Activated CD4-positive, alpha-beta T cell treated with anti-CD3 and anti-CD28 coated beads, Interleukin-2, amount 50 U/mL, for 4 hours (primary cell): ENCODE measurements around the gene NSL1.

ENCODE experiments used
- DNase-seq, 2 experiments: peaks; one replicate each; pipeline ENCODE4 v3.0.0-alpha.2; 2020

The NSL1 gene

DNA sequence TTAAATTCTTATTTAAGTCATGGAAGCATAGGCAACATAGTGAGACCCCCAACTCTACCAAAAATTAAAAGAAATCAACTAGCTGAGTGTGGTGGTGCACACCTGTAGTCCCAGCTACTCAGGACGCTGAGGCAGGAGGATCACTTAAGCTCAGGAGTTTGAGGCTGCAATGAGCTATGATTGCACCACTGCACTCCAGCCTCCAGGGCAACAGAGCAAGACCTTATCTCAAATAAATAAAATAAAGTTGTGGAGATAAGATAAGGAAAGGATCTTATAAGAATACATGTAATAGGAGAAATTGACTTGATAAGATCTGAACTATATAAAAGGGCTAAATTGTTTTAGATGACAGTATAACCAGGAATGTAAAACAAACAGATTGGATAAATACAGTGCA is 89.7 kb downstream of the NSL1 start:
- DNase-seq = no peak

- peak; percentile 30 to 36 for DNase-seq
These were observed 90.4 kb downstream of the NSL1 start for GRCh38 chr1:212700892-212701819.

DNA sequence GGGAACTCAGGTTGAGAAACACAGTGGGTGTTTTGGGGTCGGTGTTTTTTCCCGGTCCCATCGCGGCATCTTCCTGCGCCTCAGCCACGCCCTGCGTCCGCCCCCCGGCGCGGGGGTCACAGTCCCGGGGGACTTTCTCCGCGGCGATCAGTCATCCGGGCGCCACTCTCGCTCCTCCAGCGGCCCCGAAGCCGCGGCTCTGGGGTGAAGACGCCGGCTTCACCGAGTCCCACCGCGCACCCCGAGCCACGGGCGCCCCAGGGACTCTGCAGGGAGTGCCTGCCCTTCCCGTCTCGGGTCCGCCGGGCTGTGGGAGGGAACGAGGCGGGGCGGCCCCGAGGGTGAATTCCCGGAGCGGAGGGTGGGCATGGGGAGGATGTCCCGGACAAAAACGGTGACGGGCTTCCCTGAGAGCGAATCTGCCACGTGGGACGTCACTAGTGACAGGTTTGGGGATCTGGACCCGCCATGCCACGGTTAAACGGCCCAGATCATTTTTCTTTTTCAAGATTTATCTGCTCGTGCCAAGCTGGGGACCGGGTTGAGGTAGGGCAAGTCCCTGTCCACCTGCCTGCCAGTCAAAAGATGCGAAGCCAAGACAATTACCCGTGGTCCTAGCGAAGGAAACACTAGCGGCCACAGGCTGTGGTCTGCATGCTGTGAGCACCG is 91.2 kb downstream of the NSL1 start:
- peak; percentile 62 to 68 for DNase-seq

DNA sequence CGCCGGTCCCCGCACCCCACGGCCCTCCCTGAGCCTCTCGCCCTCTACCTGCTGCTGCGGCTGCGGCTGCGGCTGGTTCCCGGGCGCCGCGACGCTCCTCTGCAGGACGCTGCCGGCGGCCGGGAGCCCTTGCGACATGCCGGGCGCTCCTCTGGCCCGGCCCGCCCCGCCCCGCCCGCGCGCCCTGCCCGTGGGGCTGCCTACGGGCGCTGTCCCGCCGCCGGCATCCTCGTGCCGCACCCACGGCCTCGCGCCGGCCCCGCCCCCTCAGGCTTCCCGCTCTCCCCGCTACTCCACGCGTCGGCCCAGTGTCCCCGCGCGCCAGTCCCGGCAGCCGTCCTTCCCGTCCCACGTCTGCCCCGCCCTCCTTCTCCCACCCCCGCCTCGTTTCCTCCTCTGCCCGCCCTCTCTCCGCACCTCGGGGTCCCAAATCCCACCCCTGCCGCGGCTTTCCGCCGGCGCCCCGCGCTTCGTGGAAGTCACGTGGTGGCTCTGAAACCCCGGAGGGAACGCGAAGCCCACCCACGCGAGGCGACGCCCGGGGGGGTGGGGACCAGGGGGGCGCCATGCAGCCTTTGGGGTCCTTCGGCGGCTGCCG is 91.9 kb downstream of the NSL1 start, which contains the start of gene BATF3:
TSS of gene BATF3 (minus strand) at position 216 of the 598 bp plus-strand sequence. CDS start at position 138, 78 bp downstream.
- peak; percentile 68 to 72 for DNase-seq

- DNase-seq = peak; percentile 38 to 44
These were observed 92.4 kb downstream of the NSL1 start for GRCh38 chr1:212699104-212699624.

DNA sequence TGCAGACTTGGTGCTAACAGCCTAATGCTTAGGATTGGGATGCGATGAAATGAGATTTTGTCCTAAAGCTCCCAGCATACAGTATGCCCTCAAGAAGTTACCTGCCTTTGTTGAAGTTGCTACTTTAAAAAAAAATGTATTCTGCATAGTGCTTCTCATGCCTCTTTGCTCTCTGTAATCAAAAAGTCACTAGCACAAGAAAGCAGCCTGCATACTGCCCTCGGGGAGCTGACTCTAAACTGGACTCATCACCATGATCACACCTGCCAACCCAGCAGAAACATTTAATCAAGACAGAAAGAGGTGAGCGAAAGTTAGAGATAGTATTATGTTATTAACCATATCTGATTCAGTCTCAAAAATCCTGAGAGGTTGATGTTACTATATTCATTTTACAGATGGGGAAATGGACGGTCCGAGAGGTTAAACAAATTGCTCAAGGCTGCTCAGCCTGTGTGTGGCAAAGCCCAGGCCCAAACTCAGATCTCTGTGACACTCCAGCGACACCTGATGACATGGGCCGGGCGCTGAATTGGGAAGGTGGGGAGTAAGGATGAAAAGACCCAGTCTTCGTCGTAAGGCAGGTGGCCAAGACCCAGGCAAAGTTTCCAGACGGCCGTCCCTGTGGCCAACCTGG is 93.0 kb downstream of the NSL1 start:
- DNase-seq = no peak

- no peak for DNase-seq
These were observed 94.8 kb downstream of the NSL1 start for GRCh38 chr1:212696721-212697331.

DNA sequence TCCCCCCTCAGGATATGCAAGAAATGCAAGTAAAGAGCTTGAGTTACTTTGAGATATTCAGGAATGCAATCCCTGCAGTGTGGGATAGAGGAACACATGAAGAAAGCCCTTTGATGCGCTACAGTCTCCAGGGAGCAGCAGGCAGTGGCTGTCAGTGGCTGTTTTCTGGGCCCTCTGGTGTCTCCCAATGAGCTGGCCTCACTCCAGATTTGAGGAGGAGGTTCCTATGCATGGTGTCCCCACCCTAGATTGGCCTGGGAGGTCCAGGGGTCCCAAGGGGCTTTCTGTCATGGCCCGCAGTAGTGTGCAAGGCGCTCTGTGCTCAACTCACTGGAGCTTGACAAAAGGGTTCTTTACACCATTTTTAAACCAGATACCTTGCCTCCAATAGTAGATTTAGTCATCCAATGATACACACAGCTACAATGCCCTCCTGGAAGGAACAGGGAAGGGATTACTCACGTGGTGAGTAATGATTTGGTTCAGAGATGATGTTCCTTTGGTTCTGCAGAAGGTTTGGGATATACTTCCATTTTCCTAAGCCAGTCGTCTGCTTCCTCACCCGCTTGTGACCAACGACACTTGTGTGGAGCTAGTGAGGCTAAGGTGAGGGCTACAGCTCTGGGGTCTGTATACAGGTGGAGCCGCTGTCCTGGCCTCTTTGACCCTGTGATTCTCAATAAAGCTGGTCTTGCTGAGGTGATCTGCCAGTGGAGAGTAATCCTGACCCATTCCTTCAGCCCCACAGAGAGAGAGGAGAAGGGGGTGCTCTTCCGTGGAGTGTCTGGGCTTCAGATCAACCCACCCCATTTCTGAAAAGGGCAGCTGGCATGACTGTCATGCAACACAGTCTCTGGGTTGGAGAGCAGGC is 98.6 kb downstream of the NSL1 start:
- no peak for DNase-seq

DNA sequence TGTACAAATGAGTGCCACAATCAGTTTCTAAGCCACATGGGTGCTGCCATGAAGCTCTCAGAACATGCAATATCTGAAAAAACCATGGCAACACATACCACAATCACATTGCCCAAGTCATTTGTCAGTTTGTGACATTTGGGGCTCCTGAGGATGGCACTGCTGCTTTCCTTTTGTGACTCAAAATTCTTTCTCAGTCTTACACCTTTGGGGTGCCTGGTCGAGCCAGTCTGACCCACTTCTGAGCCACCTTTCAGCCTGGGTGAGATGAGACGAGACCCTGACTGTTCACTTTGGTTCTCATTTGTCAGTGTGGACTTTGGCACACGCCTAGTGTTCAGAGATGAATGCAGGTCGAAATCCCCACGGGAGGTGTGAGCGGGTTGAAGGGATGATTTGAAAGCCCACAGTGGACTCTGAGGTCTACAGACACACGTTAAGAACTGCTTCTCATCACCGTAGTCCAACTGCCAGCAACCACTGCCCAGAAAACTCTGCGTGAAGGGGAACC is 100.0 kb downstream of the NSL1 start:
- DNase-seq = no peak

GRCh38 chr1:212690816-212691403 is 100.7 kb downstream of the NSL1 start:
- no peak for DNase-seq

DNA sequence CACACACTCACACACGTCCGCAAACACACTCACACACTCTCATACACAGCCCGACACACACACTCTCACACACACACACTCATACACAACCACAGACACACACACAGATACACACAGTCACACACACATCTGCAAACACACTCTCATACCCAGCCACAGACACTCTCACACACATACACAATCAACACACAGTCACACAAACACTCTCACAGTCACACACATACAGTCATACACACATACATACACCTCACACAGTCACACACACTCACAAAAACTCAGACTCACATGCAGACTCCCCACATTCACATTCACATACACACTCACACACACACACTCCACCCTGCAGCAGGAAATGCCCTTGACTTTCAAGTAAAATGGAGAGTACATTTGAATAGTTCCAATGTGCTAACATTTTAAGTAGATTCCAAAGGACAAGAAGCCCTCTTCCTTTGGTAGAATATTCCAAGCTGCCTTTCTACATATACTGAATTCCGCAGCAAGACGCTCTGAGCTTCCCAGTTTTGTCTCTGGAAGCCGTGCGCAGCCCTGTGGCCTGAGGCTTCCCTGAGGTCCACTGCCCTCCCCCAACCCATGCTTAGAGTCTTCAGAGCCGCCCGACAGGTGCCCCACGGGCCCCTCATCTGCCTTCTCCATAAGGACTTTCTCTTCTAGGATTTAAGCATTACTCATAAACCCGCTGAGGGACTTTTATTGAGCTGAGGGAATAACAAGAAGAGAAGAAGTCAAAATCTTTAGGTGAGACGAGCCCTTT is 101.6 kb downstream of the NSL1 start:
- no peak for DNase-seq

DNA sequence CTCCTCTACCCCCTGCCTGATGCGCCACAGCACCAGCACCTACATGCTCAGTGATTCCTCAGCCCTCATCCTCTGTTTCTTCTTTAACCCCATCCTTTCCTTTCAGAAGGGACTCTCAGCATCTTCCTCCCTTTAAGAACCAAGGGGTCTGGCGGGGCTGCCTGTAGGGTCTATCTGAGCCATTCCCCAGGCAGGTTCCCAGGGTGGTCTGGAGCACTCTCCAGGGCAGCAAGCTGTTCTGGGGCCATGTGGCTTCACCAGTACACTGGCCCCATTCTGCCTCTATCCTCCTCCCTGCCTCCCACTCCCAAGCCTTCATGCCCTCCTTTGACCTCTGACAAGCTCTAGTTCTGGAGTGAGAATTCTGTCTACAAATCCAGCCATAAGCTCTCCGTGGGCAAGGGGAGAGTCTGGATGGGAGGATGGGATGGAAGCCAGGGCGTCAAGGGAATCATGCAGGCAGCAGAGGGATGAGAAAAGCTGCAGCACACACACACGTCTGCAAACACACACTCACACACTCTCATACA is 102.3 kb downstream of the NSL1 start:
- DNase-seq = no peak

- no peak for DNase-seq
These were observed 103.1 kb downstream of the NSL1 start for GRCh38 chr1:212688341-212689047.

DNA sequence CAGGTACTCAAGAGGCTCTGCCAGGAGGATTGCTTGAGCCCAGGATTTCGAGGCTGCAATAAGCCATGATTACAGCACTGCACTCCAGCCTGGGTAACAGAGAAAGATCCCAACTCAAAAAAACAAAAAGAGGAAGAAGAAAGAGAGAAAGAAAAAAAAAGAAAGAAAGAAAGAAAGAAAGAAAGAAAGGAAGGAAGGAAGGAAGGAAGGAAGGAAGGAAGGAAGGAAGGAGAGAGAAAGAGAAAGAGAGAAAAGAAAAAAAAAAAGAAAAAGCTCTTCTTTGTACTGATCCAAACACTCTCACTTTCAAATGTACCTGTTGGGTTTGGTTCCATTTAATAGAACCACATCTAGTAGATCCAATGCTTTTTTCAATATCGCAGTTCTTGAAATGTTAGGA is 103.8 kb downstream of the NSL1 start:
- no peak for DNase-seq

GRCh38 chr1:212686591-212686990 is 105.0 kb downstream of the NSL1 start:
- DNase-seq = no peak

DNA sequence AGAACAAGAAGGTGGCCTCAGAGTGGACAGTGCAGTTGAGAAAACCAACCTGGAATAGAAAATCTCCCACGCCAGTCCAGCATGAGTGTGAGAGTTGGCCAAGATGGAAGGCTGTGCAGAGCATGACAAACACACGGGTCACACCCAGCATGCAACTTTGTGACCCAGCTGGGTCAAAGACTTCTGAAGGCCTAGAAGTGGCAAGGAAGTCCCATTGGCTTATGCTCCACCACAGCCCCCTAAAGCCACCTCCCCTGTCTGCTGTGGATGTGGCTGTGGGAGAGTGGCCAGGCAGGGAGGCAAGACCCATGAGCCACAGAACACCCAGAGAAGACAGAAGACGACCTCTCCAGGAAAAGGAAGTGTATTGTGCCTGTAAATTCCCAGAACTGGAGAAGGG is 105.5 kb downstream of the NSL1 start:
- DNase-seq = no peak

- no peak for DNase-seq
These were observed 106.1 kb downstream of the NSL1 start for GRCh38 chr1:212685429-212685828.

DNA sequence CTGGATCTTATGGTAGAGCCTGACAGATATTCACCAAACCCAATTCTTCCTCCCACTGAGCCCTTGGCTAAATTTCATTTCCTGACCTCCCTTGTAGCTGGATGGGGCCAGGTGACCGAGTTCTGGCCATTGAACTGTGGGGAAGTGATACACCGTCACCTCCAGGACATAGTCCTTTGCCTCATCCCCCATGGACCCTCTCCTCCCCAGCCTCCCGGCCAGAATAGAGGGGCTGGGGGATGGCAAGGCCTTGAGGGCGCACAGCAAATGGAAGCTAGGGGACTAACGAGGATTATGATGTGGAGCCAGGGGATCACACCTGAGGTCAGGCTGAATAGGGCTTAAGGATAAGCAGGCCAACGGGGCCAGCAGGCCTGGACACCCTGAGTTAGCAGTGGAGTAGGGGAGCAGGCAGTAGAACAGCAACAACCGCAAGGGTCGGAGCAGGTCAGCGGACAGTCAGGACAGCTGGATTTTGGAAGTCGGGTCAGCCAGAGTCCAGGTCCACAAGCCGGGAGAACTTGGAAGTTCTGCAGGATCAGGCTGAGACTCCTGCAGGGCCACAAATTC is 107.0 kb downstream of the NSL1 start:
- DNase-seq = no peak

DNA sequence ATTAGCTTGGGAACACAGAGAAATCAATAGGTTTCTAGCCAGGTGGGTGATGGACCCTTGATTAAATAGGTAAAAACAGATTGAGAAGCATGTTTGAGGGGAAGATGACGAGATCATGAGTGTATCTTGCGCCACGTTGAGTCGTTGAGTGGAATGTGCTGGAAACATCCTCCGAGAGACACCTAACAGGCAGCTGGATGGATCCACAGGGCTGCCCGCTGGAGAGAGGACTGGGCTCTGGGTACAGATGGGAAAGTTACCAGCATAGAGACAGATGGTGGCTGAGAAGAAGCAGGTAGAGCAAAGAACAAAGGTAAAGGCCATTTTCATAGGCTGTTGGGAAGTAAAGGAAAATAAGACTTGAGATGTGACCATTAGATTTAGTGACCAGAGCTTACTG is 107.5 kb downstream of the NSL1 start:
- no peak for DNase-seq
